ENCODE data around the gene SLC11A2.
"Not testable (repeated sequence)": the region's sequence is repeated elsewhere in the genome, so short reads cannot be mapped to it uniquely, and the experiment has no call there.

SLC11A2 gene

GRCh38 chr12:50955288-50955687 lies 70.9 kb downstream of the SLC11A2 start:
- CTCF ChIA-PET = no interaction called here
- no peak for DNase-seq (ENCODE audit: extremely low spot score)
- TF ChIP-seq LEF1 (IDR thresholded peaks at IDR 0.05; ENCODE audit: borderline replicate concordance) (no peak), CTBP1 (IDR thresholded peaks at IDR 0.05; ENCODE audit: borderline replicate concordance) (no peak), FOXM1 (IDR thresholded peaks at IDR 0.05; ENCODE audit: borderline replicate concordance) (no peak), ARNT (IDR thresholded peaks at IDR 0.05) (no peak), TARDBP (IDR thresholded peaks at IDR 0.05) (no peak), HDGF (IDR thresholded peaks at IDR 0.05; ENCODE audit: borderline replicate concordance) (no peak), PKNOX1 (IDR thresholded peaks at IDR 0.05) (no peak), FOXK2 (IDR thresholded peaks at IDR 0.05) (no peak), ZNF384 (IDR thresholded peaks at IDR 0.05) (no peak), FOXA1 (IDR thresholded peaks at IDR 0.05) (no peak), SUZ12 (IDR thresholded peaks at IDR 0.05) (no peak), ELF4 (IDR thresholded peaks at IDR 0.05) (no peak), BHLHE40 (IDR thresholded peaks at IDR 0.05; ENCODE audit: borderline replicate concordance) (no peak), SP1 (IDR thresholded peaks at IDR 0.05) (no peak), L3MBTL2 (conservative IDR thresholded peaks at IDR 0.05) (no peak), NFRKB (IDR thresholded peaks at IDR 0.05) (no peak)
- POLR2A ChIA-PET = no interaction called here

- CTCF ChIA-PET; DNase-seq (ENCODE audit: extremely low spot score); POLR2A ChIA-PET: not testable (repeated sequence)
Measured at GRCh38 chr12:50954789-50955188, 71.4 kb downstream of the SLC11A2 start.

GRCh38 chr12:50953047-50953446 lies 73.1 kb downstream of the SLC11A2 start:
- CTCF ChIA-PET = no interaction called here
- no peak for TF ChIP-seq CTBP1 (IDR thresholded peaks at IDR 0.05; ENCODE audit: borderline replicate concordance)
- TF ChIP-seq L3MBTL2 (conservative IDR thresholded peaks at IDR 0.05) = no peak
- no peak for TF ChIP-seq TARDBP (IDR thresholded peaks at IDR 0.05)
- no peak for TF ChIP-seq ZNF384 (IDR thresholded peaks at IDR 0.05)
- TF ChIP-seq ELF4 (IDR thresholded peaks at IDR 0.05) = no peak
- no peak for TF ChIP-seq ARNT (IDR thresholded peaks at IDR 0.05)
- TF ChIP-seq LEF1 (IDR thresholded peaks at IDR 0.05; ENCODE audit: borderline replicate concordance) = no peak
- TF ChIP-seq BHLHE40 (IDR thresholded peaks at IDR 0.05; ENCODE audit: borderline replicate concordance) = no peak
- TF ChIP-seq SP1 (IDR thresholded peaks at IDR 0.05) = no peak
- TF ChIP-seq FOXM1 (IDR thresholded peaks at IDR 0.05; ENCODE audit: borderline replicate concordance) = no peak
- no peak for TF ChIP-seq NFRKB (IDR thresholded peaks at IDR 0.05)
- no peak for TF ChIP-seq FOXA1 (IDR thresholded peaks at IDR 0.05)
- TF ChIP-seq SUZ12 (IDR thresholded peaks at IDR 0.05) = no peak
- no peak for TF ChIP-seq FOXK2 (IDR thresholded peaks at IDR 0.05)
- TF ChIP-seq PKNOX1 (IDR thresholded peaks at IDR 0.05) = no peak
- no peak for TF ChIP-seq HDGF (IDR thresholded peaks at IDR 0.05; ENCODE audit: borderline replicate concordance)
- POLR2A ChIA-PET = no interaction called here

GRCh38 chr12:50952510-50952909 lies 73.7 kb downstream of the SLC11A2 start, which contains the start of gene HIGD1C:
Gene HIGD1C (plus strand): TSS chr12:50952544. CDS start chr12:50953999, 1,455 bp downstream.
- no peak for DNase-seq (ENCODE audit: extremely low spot score)
- ChIA-PET CTCF (no interaction called here), POLR2A (no interaction called here)
- TF ChIP-seq CTBP1 (IDR thresholded peaks at IDR 0.05; ENCODE audit: borderline replicate concordance) (no peak), FOXK2 (IDR thresholded peaks at IDR 0.05) (no peak), FOXM1 (IDR thresholded peaks at IDR 0.05; ENCODE audit: borderline replicate concordance) (no peak), BHLHE40 (IDR thresholded peaks at IDR 0.05; ENCODE audit: borderline replicate concordance) (no peak), ELF4 (IDR thresholded peaks at IDR 0.05) (no peak), SUZ12 (IDR thresholded peaks at IDR 0.05) (no peak), HDGF (IDR thresholded peaks at IDR 0.05; ENCODE audit: borderline replicate concordance) (no peak), NFRKB (IDR thresholded peaks at IDR 0.05) (no peak), ARNT (IDR thresholded peaks at IDR 0.05) (no peak), FOXA1 (IDR thresholded peaks at IDR 0.05) (no peak), TARDBP (IDR thresholded peaks at IDR 0.05) (no peak), PKNOX1 (IDR thresholded peaks at IDR 0.05) (no peak), SP1 (IDR thresholded peaks at IDR 0.05) (no peak), LEF1 (IDR thresholded peaks at IDR 0.05; ENCODE audit: borderline replicate concordance) (no peak)

More at GRCh38 chr12:50953047-50953446, 73.1 kb downstream of the SLC11A2 start:
- DNase-seq (ENCODE audit: extremely low spot score) = no peak

GRCh38 chr12:50951112-50951511 lies 75.1 kb downstream of the SLC11A2 start:
- POLR2A ChIA-PET = no interaction called here
- DNase-seq (ENCODE audit: extremely low spot score) = no peak
- CTCF ChIA-PET = no interaction called here
- TF ChIP-seq LEF1 (IDR thresholded peaks at IDR 0.05; ENCODE audit: borderline replicate concordance) = no peak
- no peak for TF ChIP-seq FOXK2 (IDR thresholded peaks at IDR 0.05)
- no peak for TF ChIP-seq FOXA1 (IDR thresholded peaks at IDR 0.05)
- no peak for TF ChIP-seq ARNT (IDR thresholded peaks at IDR 0.05)
- no peak for TF ChIP-seq HDGF (IDR thresholded peaks at IDR 0.05; ENCODE audit: borderline replicate concordance)
- TF ChIP-seq ELF4 (IDR thresholded peaks at IDR 0.05) = no peak
- no peak for TF ChIP-seq BHLHE40 (IDR thresholded peaks at IDR 0.05; ENCODE audit: borderline replicate concordance)
- no peak for TF ChIP-seq SP1 (IDR thresholded peaks at IDR 0.05)
- TF ChIP-seq ZNF384 (IDR thresholded peaks at IDR 0.05) = no peak
- TF ChIP-seq SUZ12 (IDR thresholded peaks at IDR 0.05) = no peak
- TF ChIP-seq PKNOX1 (IDR thresholded peaks at IDR 0.05) = no peak
- TF ChIP-seq TARDBP (IDR thresholded peaks at IDR 0.05) = no peak
- no peak for TF ChIP-seq NFRKB (IDR thresholded peaks at IDR 0.05)
- no peak for TF ChIP-seq FOXM1 (IDR thresholded peaks at IDR 0.05; ENCODE audit: borderline replicate concordance)

All from HEK293T (cell line).